PC-3 (cell line): Measurements from ENCODE around the gene ARL4D. TPM values are rescaled to one million over a fixed set of nuclear protein-coding genes. Genes with fewer than 3 reads are reported as not detected.
A peak's percentile ranks its signal among the peaks of the same experiment; 100 is the strongest.
"Not testable (repeated sequence)": the region's sequence is repeated elsewhere in the genome, so short reads cannot be mapped to it uniquely, and the experiment has no call there.

Experiments
- ATAC-seq: fragments of 200-7000 bp; cut with Tn5 transposase; 2 replicates; pipeline ENCODE4 v1.9.1; 2020; ENCODE audit warnings: mild to moderate bottlenecking, moderate library complexity
- BruUV-seq: library from RNA; stranded (reverse); fragments of 400-500 nt; replicated peaks from 2 replicates; lab custom pipeline; 2021; lab: Mats Ljungman, UMichigan
- CTCF ChIA-PET: fragments of 300-600 bp; sonication (Branson Sonifier 250); formaldehyde crosslinking; loops from one replicate; lab custom pipeline; 2022; ENCODE audit warnings: antibody characterized with exemption; lab: Charles Lee
- POLR2A ChIA-PET: fragments of 300-600 bp; sonication (Branson Sonifier 250); formaldehyde crosslinking; loops from one replicate; lab custom pipeline; 2022; ENCODE audit warnings: antibody characterized with exemption; ENCODE audit not compliant: unreplicated experiment; lab: Charles Lee
- DNase-seq: peaks from one replicate; pipeline ENCODE4 v3.0.0-alpha.2; 2015
- H2AFZ ChIP-seq: fragments of 300-600 bp; sonication (generic); 2 replicates; pipeline ENCODE4 v1.6.0; 2016; ENCODE audit warnings: antibody characterized with exemption, low read length
- H3F3A ChIP-seq: fragments of 300-600 bp; sonication (generic); one replicate; pipeline ENCODE4 v1.6.0; 2017; ENCODE audit warnings: antibody characterized with exemption, low read length, control low read depth, mild to moderate bottlenecking; ENCODE audit not compliant: unreplicated experiment
- H3K27ac ChIP-seq: fragments of 300-600 bp; sonication (generic); 2 replicates; pipeline ENCODE4 v1.5.1; 2016; ENCODE audit warnings: mild to moderate bottlenecking, low read length
- H3K27me3 ChIP-seq: fragments of 300-600 bp; sonication (generic); 2 replicates; pipeline ENCODE4 v1.6.1; 2016; ENCODE audit warnings: low read length, mixed read lengths
- H3K36me3 ChIP-seq: fragments of 300-600 bp; sonication (generic); 2 replicates; pipeline ENCODE4 v1.6.1; 2016; ENCODE audit warnings: low read depth, mixed run types, low read length, mixed read lengths
- H3K4me1 ChIP-seq: fragments of 300-600 bp; sonication (generic); 2 replicates; pipeline ENCODE4 v1.5.1; 2016; ENCODE audit warnings: low read length; ENCODE audit not compliant: insufficient read depth
- H3K4me2 ChIP-seq: fragments of 300-600 bp; sonication (generic); 2 replicates; pipeline ENCODE4 v1.6.0; 2016; ENCODE audit warnings: low read length
- H3K4me3 ChIP-seq: fragments of 300-600 bp; sonication (generic); 2 replicates; pipeline ENCODE4 v1.5.1; 2016; ENCODE audit warnings: mild to moderate bottlenecking, low read length, mixed read lengths
- H3K79me2 ChIP-seq: fragments of 300-600 bp; sonication (generic); 2 replicates; pipeline ENCODE4 v1.6.1; 2017; ENCODE audit warnings: low read length, mixed read lengths
- H3K9ac ChIP-seq: fragments of 300-600 bp; sonication (generic); 2 replicates; pipeline ENCODE4 v1.6.0; 2016; ENCODE audit warnings: mild to moderate bottlenecking, low read length
- H3K9me2 ChIP-seq: fragments of 300-600 bp; sonication (generic); replicated peaks from 2 replicates; pipeline ENCODE4 v1.6.1; 2016; ENCODE audit warnings: mixed run types, low read length, mixed read lengths
- H3K9me3 ChIP-seq: fragments of 300-600 bp; sonication (generic); 2 replicates; pipeline ENCODE4 v1.6.1; 2016; ENCODE audit warnings: low read length, mixed read lengths
- H4K20me1 ChIP-seq: fragments of 300-600 bp; sonication (generic); 2 replicates; pipeline ENCODE4 v1.6.1; 2016; ENCODE audit warnings: low read length, mixed read lengths
- CTCF ChIP-seq: fragments of 300-600 bp; sonication (generic); conservative IDR thresholded peaks from 2 replicates; pipeline ENCODE4 v1.5.1; 2017; ENCODE audit warnings: antibody characterized with exemption, low read depth, mild to moderate bottlenecking, low read length
- EZH2 ChIP-seq: fragments of 300-600 bp; sonication (generic); IDR thresholded peaks from one replicate; pipeline ENCODE4 v1.6.1; 2017; ENCODE audit warnings: antibody characterized with exemption, mild to moderate bottlenecking, low read length; ENCODE audit not compliant: unreplicated experiment
- EZH2phosphoT487 ChIP-seq: fragments of 300-600 bp; sonication (generic); IDR thresholded peaks from 2 replicates; pipeline ENCODE4 v1.6.1; 2018; ENCODE audit warnings: mild to moderate bottlenecking, antibody characterized with exemption, low read length, borderline replicate concordance
- intact Hi-C: fragments of 100-400 bp; cut with micrococcal nuclease; formaldehyde crosslinking; loops from 2 replicates; pipeline ENCODE4 v1.9.0; 2023
- total RNA-seq: library from RNA; depleted of rRNA; stranded (reverse); fragments of >200 nt; gene quantifications from 2 replicates; pipeline ENCODE4 v1.2.3, GENCODE V29; 2014

ARL4D gene
- total RNA-seq, 1 experiment from 2014 or later, result 14.3 TPM

- no peak for ATAC-seq
- Histone ChIP-seq H3K27me3 (no peaks in the 10 kb centered on the region), H3F3A (no peaks in the 10 kb centered on the region), H3K79me2 (peaks cover 10% of the 10 kb centered on the region), H3K27ac (no peak overlapping the region), H3K9me3 (no peaks in the 10 kb centered on the region), H3K36me3 (no peaks in the 10 kb centered on the region), H3K4me3 (no peak overlapping the region), H3K4me2 (no peak overlapping the region), H2AFZ (no peak overlapping the region), H3K9me2 (no peaks in the 10 kb centered on the region), H3K9ac (no peak overlapping the region), H4K20me1 (no peaks in the 10 kb centered on the region), H3K4me1 (peaks cover 25% of the 10 kb centered on the region)
- intact Hi-C loops, result no loop called here
- TF ChIP-seq EZH2phosphoT487 (no peak), EZH2 (no peak), CTCF (no peak)
- CTCF ChIA-PET, result no interaction called here
- BruUV-seq, result no TSS peak
- POLR2A ChIA-PET, result no interaction called here
- DNase-seq, result no peak
Observed at GRCh38 chr17:43363926-43364285, 34.9 kb upstream of the ARL4D start.

- H3K27ac ChIP-seq, result no peak overlapping the region
- H3K9me2 ChIP-seq, result no peaks in the 10 kb centered on the region
- H3K79me2 ChIP-seq, result no peaks in the 10 kb centered on the region
- TF ChIP-seq EZH2 (no peak), CTCF (peak; percentile 19; the same call in 1 of the 2 replicates)
- no peaks in the 10 kb centered on the region for H3K36me3 ChIP-seq
- no peaks in the 10 kb centered on the region for H3K9me3 ChIP-seq
- H3K9ac ChIP-seq, result no peak overlapping the region
- H2AFZ ChIP-seq, result no peak overlapping the region
- POLR2A ChIA-PET, result no interaction called here
- H3K4me2 ChIP-seq, result no peak overlapping the region
- intact Hi-C loops, result no loop called here
- no peaks in the 10 kb centered on the region for H4K20me1 ChIP-seq
- peaks cover 12% of the 10 kb centered on the region for H3K4me1 ChIP-seq
- CTCF ChIA-PET, result no interaction called here
- H3F3A ChIP-seq, result no peaks in the 10 kb centered on the region
- no peaks in the 10 kb centered on the region for H3K27me3 ChIP-seq
- DNase-seq (no peak), ATAC-seq (no peak)
- no TSS peak for BruUV-seq
- no peak overlapping the region for H3K4me3 ChIP-seq
Observed at GRCh38 chr17:43365356-43365755, 33.4 kb upstream of the ARL4D start.

- CTCF ChIA-PET, H3K36me3 ChIP-seq, H3K27me3 ChIP-seq, intact Hi-C loops, H3K79me2 ChIP-seq, H3K4me3 ChIP-seq, POLR2A ChIA-PET, H3K4me2 ChIP-seq, H3K9ac ChIP-seq, ATAC-seq, DNase-seq, H4K20me1 ChIP-seq, H2AFZ ChIP-seq, BruUV-seq, H3K9me2 ChIP-seq, H3K9me3 ChIP-seq, H3K27ac ChIP-seq, H3F3A ChIP-seq: not testable (repeated sequence)
- peaks cover 12% of the 10 kb centered on the region for H3K4me1 ChIP-seq
Observed at GRCh38 chr17:43365921-43366320, 32.9 kb upstream of the ARL4D start.
